K562 (cell line): Measurements from ENCODE around the gene CACNA1C. TPM values are rescaled to one million over a fixed set of nuclear protein-coding genes. Genes with fewer than 3 reads are reported as not detected.

ENCODE experiments used
- ATAC-seq: fragments of 200-7000 bp; cut with Tn5 transposase; 3 replicates; pipeline ENCODE4 v1.9.1; 2020; ENCODE audit warnings: moderate library complexity
- BruUV-seq: library from RNA; stranded (reverse); fragments of 400-500 nt; replicated peaks from 2 replicates; lab custom pipeline; 2021; lab: Mats Ljungman, UMichigan
- CTCF ChIA-PET: fragments of 300-600 bp; formaldehyde crosslinking; extraction: SDS; loops from one replicate; lab custom pipeline; 2021; ENCODE audit warnings: low intra/inter-chr PET ratio; lab: Yijun Ruan, JAX
- POLR2A ChIA-PET: fragments of 300-600, 350-650 bp; sonication (Branson Sonifier 250); formaldehyde crosslinking; extraction: SDS; loops from one replicate; lab custom pipeline; 2021; ENCODE audit warnings: antibody characterized with exemption, inconsistent platforms; lab: Yijun Ruan, JAX
- DNase-seq, 4 experiments: peaks; one replicate each; pipeline versions ENCODE4 v3.0.0 to v3.0.0-alpha.2; 2011 to 2018; ENCODE audit warnings: low spot score in 3 of 4, mixed read lengths in 3 of 4; ENCODE audit errors: extremely low read depth in 1 of 4
- FAIRE-seq: peaks from 2 replicates; lab custom pipeline; 2011; peaks lifted over from hg19 to GRCh38; lab: Jason Lieb, UNC
- H2AFZ ChIP-seq: 2 replicates; pipeline ENCODE4 v1.6.0; 2011; ENCODE audit warnings: low read depth, low read length, control low read depth, inconsistent platforms
- H3K27ac ChIP-seq: fragments of 200-600 bp; 3 replicates; pipeline ENCODE4 v1.8.0; 2011; ENCODE audit warnings: low read depth, mild to moderate bottlenecking, control low read depth, inconsistent platforms, low read length, moderate library complexity, mixed read lengths; ENCODE audit errors: extremely low read depth
- H3K27me3 ChIP-seq, 2 experiments: fragments of 300-600 bp in 1 of 2; 2 replicates in 1 of 2; 3 replicates in 1 of 2; pipeline versions ENCODE4 v1.6.0 to v1.8.0; 2011; ENCODE audit warnings: inconsistent platforms in 2 of 2, low read length in 2 of 2, mild to moderate bottlenecking in 1 of 2, mixed read lengths in 1 of 2, moderate library complexity in 1 of 2; ENCODE audit not compliant: control insufficient read depth in 2 of 2, insufficient read depth in 2 of 2
- H3K36me3 ChIP-seq: fragments of 300-600 bp; 3 replicates; pipeline ENCODE4 v1.8.0; 2011; ENCODE audit warnings: mild to moderate bottlenecking, low read length, inconsistent platforms; ENCODE audit not compliant: control insufficient read depth, insufficient read depth
- H3K4me1 ChIP-seq, 2 experiments: fragments of 200-600 bp in 1 of 2; replicated peaks in 1 of 2; 2 replicates in 1 of 2; 3 replicates in 1 of 2; pipeline versions ENCODE4 v1.5.1 to v1.8.0; 2011; ENCODE audit warnings: inconsistent platforms in 2 of 2, low read length in 2 of 2, mild to moderate bottlenecking in 1 of 2, mixed read lengths in 1 of 2, moderate library complexity in 1 of 2; ENCODE audit not compliant: control insufficient read depth in 2 of 2, insufficient read depth in 2 of 2
- H3K4me2 ChIP-seq: 2 replicates; pipeline ENCODE4 v1.6.1; 2011; ENCODE audit warnings: low read length, control low read depth, inconsistent platforms, mixed read lengths; ENCODE audit not compliant: insufficient read depth
- H3K4me3 ChIP-seq: fragments of 200-600 bp; sonication (generic), shearing (Covaris generic); 2 replicates; pipeline ENCODE4 v1.5.1; 2016; ENCODE audit warnings: control low read depth, inconsistent platforms
- H3K79me2 ChIP-seq: fragments of 200-600 bp; 3 replicates; pipeline ENCODE4 v1.8.0; 2011; ENCODE audit warnings: low read length, inconsistent platforms; ENCODE audit not compliant: control insufficient read depth, insufficient read depth
- H3K9ac ChIP-seq, 2 experiments: 2 replicates each; pipeline versions ENCODE4 v1.6.0 to v1.6.1; 2011; ENCODE audit warnings: low read depth in 2 of 2, low read length in 2 of 2, control low read depth in 1 of 2, inconsistent platforms in 1 of 2, mild to moderate bottlenecking in 1 of 2, mixed read lengths in 1 of 2; ENCODE audit not compliant: insufficient read depth in 1 of 2
- H3K9me1 ChIP-seq: one replicate; pipeline ENCODE4 v1.6.0; 2011; ENCODE audit warnings: inconsistent platforms, mild to moderate bottlenecking, low read length, moderate library complexity; ENCODE audit not compliant: control insufficient read depth, insufficient read depth
- H3K9me3 ChIP-seq: replicated peaks from 2 replicates; pipeline ENCODE4 v1.5.1; 2011; ENCODE audit warnings: low read depth, low read length, inconsistent platforms; ENCODE audit not compliant: control insufficient read depth, insufficient read depth
- H4K20me1 ChIP-seq: replicated peaks from 2 replicates; pipeline ENCODE4 v1.6.1; 2011; ENCODE audit warnings: low read length, inconsistent platforms, mixed read lengths; ENCODE audit not compliant: control insufficient read depth, insufficient read depth
- DMBX1 ChIP-seq: fragments of 250-450 bp; sonication (Bioruptor Pico); IDR thresholded peaks from 2 replicates; pipeline ENCODE4 v1.8.0; 2022; ENCODE audit warnings: inconsistent platforms, mild to moderate bottlenecking, moderate library complexity, borderline replicate concordance
- FOS ChIP-seq: IDR thresholded peaks from 3 replicates; pipeline ENCODE4 v1.6.1; 2011; ENCODE audit not compliant: insufficient read length; ENCODE audit errors: extremely low read depth
- HLTF ChIP-seq: fragments of 450-650 bp; IDR thresholded peaks from 2 replicates; pipeline ENCODE4 v1.6.1; 2016
- RUNX1 ChIP-seq: sonication (generic); IDR thresholded peaks from 2 replicates; pipeline ENCODE4 v1.6.1; 2016; ENCODE audit warnings: antibody characterized with exemption, low read depth
- SMARCE1 ChIP-seq: fragments of 450-650 bp; IDR thresholded peaks from 2 replicates; pipeline ENCODE4 v1.7.1; 2016; ENCODE audit warnings: mild to moderate bottlenecking
- SNRNP70 ChIP-seq: fragments of 200-400 bp; formaldehyde crosslinking; optimal IDR thresholded peaks from 2 replicates; pipeline ENCODE3; 2017; ENCODE audit warnings: low read depth, low read length
- TCF3 ChIP-seq: sonication (generic); formaldehyde crosslinking; IDR thresholded peaks from 2 replicates; pipeline ENCODE4 v1.4.0; 2020; ENCODE audit warnings: mild to moderate bottlenecking, missing genetic modification reagents
- ZNF282 ChIP-seq: sonication (generic); formaldehyde crosslinking; IDR thresholded peaks from 2 replicates; pipeline ENCODE4 v1.8.1; 2023; ENCODE audit warnings: missing genetic modification reagents
- ZNF324 ChIP-seq: fragments of 250-450 bp; sonication (Bioruptor Pico); IDR thresholded peaks from 2 replicates; pipeline ENCODE4 v1.4.0; 2020; ENCODE audit warnings: mild to moderate bottlenecking
- ZNF695 ChIP-seq: fragments of 450-650 bp; formaldehyde crosslinking; IDR thresholded peaks from 2 replicates; pipeline ENCODE4 v1.4.0; 2020; ENCODE audit warnings: mild to moderate bottlenecking, moderate library complexity
- ZNF75A ChIP-seq: fragments of 450-650 bp; formaldehyde crosslinking; IDR thresholded peaks from 2 replicates; pipeline ENCODE4 v1.4.0; 2020; ENCODE audit warnings: mild to moderate bottlenecking
- WGBS: fragments of 100-300 bp; shearing (Covaris generic); methylation state at CpG from one replicate; pipeline ENCODE4 v1.1.6; 2016; ENCODE audit warnings: low coverage, mixed read lengths; ENCODE audit not compliant: insufficient coverage; ENCODE audit errors: missing lambda C conversion rate; 5-methylcytosine and 5-hydroxymethylcytosine counted together
- in situ Hi-C: fragments of 300-500 bp; cut with MboI; formaldehyde crosslinking; loops from 4 replicates; pipeline ENCODE4 v1.15.0; 2018; ENCODE audit warnings: inconsistent platforms, mixed read lengths
- intact Hi-C: fragments of 100-400 bp; cut with micrococcal nuclease; formaldehyde crosslinking; loops from 2 replicates; pipeline ENCODE4 v1.14.2; 2022
- polyA plus RNA-seq, 8 experiments: library from polyadenylated mRNA; depleted of rRNA in 4 of 8; stranded (reverse) in 5 of 8; unstranded in 3 of 8; fragments of >200 nt; fragmentation: Nextera tagmentation in 2 of 8; fragmentation: Illumina TruSeq in 1 of 8; extraction: Ambion mirVana in 2 of 8; extraction: Trizol in 1 of 8; gene quantifications; 2 replicates each; pipeline versions ENCODE4 v1.2.1 to v1.2.3, GENCODE V29; 2011 to 2014; ENCODE audit warnings: inconsistent platforms in 1 of 8, missing spikeins in 1 of 8
- total RNA-seq, 7 experiments: library from RNA; depleted of rRNA in 6 of 7; stranded (reverse); fragments of >200 nt in 6 of 7; fragmentation: Illumina TruSeq in 2 of 7; extraction: Trizol in 2 of 7; gene quantifications; 2 replicates each; pipeline versions ENCODE4 v1.2.1 to v1.2.3, GENCODE V29; 2011 to 2021; ENCODE audit warnings: low replicate concordance in 1 of 7
- TF ChIP-seq, protein P1 (sequence below): fragments of 450-650 bp; formaldehyde crosslinking; IDR thresholded peaks from 2 replicates; pipeline ENCODE4 v1.4.0; 2020; ENCODE audit warnings: mild to moderate bottlenecking
- TF ChIP-seq, protein P2 (sequence below): fragments of 250-450 bp; sonication (Bioruptor Pico); IDR thresholded peaks from 2 replicates; pipeline ENCODE4 v1.4.0; 2020; ENCODE audit warnings: mild to moderate bottlenecking, moderate library complexity, borderline replicate concordance

Gene CACNA1C
- total and polyA plus RNA-seq, 9 of the 15 experiments (the other 6 are each of a cell fraction or from before 2014, with no cell fraction given) = not detected

DNA sequence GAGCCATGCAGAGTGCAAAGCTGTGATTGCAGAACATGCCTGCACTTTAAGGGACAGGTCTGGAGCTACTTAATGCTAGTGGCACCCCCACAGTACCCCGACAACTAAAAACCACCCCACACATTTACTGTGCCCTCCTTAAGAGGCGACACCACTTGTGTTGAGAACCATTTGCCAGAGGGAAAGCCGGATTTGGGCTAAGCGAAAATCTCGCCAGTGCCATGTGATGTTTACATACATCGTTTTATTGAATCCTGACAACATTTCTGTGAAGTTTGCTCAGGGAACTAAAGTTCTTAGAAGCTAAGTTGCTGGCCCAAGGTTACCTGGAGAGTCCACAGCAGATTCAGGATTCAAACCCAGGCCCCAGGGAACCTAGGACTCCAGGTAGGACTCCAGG, 623.0 kb downstream of the CACNA1C start:
- FAIRE-seq (no peak), DNase-seq (no peak), ATAC-seq (no peak)
- Histone ChIP-seq H3K27me3 (peaks cover 2 to 44% of the 10 kb centered on the region in 2 experiments; a peak in 4 of 5 replicates), H3K9me3 (no peaks in the 10 kb centered on the region), H3K79me2 (no peaks in the 10 kb centered on the region), H3K4me2 (no peak overlapping the region), H3K27ac (no peak overlapping the region), H3K4me1 (peaks cover 0 to 8% of the 10 kb centered on the region in 2 experiments; a peak in 1 of 5 replicates), H3K4me3 (no peak overlapping the region), H2AFZ (no peak overlapping the region), H4K20me1 (no peaks in the 10 kb centered on the region), H3K36me3 (no peaks in the 10 kb centered on the region), H3K9ac (no peak overlapping the region), H3K9me1 (no peaks in the 10 kb centered on the region)
- WGBS = 2% methylated on average over 6 of the region's 6 CpGs
- TF ChIP-seq SNRNP70 = no peak
- no peak for TF ChIP-seq RUNX1
- TF ChIP-seq ZNF695 = no peak
- TF ChIP-seq ZNF282 = no peak
- intact Hi-C loops (no loop called here), in situ Hi-C loops (no loop called here)
- ChIA-PET POLR2A (no interaction called here), CTCF (no interaction called here)
- no TSS peak for BruUV-seq

DNA sequence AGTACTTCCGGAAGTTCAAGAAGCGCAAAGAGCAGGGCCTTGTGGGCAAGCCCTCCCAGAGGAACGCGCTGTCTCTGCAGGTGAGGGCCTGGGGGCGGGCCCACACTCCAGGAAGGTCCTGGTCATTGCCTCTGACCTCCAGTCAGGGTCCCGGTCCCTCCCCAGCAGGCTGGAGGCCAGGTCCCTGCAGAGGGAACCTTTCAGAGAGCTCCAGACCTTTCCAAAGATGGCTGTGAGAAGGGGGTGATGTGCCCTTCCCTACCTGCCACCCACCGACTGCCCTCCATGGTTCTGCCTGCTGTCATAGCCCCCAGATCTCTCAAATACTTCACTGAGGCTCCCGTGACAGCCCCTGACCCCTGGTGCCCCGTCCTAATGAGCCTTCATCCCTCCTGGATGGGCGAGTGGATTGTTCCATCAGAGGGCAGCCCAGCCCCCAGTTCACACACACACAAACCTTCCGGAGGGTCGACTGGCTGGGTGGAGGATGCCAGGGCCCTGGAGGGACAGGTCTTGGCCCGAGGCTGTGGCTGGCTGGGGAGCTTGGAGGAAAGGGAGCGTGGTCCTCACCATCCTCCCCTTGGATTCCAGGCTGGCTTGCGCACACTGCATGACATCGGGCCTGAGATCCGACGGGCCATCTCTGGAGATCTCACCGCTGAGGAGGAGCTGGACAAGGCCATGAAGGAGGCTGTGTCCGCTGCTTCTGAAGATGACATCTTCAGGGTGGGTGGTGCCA, 624.5 kb downstream of the CACNA1C start:
- DNase-seq = no peak
- no peak overlapping the region for H3K4me2 ChIP-seq
- H3K79me2 ChIP-seq = no peaks in the 10 kb centered on the region
- H3K9me1 ChIP-seq = no peaks in the 10 kb centered on the region
- 3% methylated on average over 19 of the region's 20 CpGs for WGBS
- in situ Hi-C loops (no loop called here), intact Hi-C loops (no loop called here)
- CTCF ChIA-PET = no interaction called here
- H3K36me3 ChIP-seq = no peaks in the 10 kb centered on the region
- peaks cover 0 to 43% of the 10 kb centered on the region in 2 experiments; a peak in 4 of 5 replicates for H3K27me3 ChIP-seq
- no peak overlapping the region for H2AFZ ChIP-seq
- no peaks in the 10 kb centered on the region for H3K9me3 ChIP-seq
- H3K4me3 ChIP-seq = no peak overlapping the region
- no peak overlapping the region for H3K9ac ChIP-seq
- FAIRE-seq = no peak
- H3K4me1 ChIP-seq = peaks cover 0 to 8% of the 10 kb centered on the region in 2 experiments; a peak in 1 of 5 replicates
- no peak overlapping the region for H3K27ac ChIP-seq
- no TSS peak for BruUV-seq
- no peaks in the 10 kb centered on the region for H4K20me1 ChIP-seq
- no peak for ATAC-seq
- POLR2A ChIA-PET = no interaction called here
- TF ChIP-seq ZNF324 (CRISPR knock-in tag) (no peak), SMARCE1 (no peak), ZNF75A (CRISPR knock-in tag) (no peak), HLTF (no peak), FOS (no peak), TCF3 (CRISPR knock-in tag) (no peak), DMBX1 (CRISPR knock-in tag) (no peak)
- TF ChIP-seq, protein P1, sequence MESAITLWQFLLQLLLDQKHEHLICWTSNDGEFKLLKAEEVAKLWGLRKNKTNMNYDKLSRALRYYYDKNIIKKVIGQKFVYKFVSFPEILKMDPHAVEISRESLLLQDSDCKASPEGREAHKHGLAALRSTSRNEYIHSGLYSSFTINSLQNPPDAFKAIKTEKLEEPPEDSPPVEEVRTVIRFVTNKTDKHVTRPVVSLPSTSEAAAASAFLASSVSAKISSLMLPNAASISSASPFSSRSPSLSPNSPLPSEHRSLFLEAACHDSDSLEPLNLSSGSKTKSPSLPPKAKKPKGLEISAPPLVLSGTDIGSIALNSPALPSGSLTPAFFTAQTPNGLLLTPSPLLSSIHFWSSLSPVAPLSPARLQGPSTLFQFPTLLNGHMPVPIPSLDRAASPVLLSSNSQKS (CRISPR knock-in tag) = no peak
- TF ChIP-seq, protein P2, sequence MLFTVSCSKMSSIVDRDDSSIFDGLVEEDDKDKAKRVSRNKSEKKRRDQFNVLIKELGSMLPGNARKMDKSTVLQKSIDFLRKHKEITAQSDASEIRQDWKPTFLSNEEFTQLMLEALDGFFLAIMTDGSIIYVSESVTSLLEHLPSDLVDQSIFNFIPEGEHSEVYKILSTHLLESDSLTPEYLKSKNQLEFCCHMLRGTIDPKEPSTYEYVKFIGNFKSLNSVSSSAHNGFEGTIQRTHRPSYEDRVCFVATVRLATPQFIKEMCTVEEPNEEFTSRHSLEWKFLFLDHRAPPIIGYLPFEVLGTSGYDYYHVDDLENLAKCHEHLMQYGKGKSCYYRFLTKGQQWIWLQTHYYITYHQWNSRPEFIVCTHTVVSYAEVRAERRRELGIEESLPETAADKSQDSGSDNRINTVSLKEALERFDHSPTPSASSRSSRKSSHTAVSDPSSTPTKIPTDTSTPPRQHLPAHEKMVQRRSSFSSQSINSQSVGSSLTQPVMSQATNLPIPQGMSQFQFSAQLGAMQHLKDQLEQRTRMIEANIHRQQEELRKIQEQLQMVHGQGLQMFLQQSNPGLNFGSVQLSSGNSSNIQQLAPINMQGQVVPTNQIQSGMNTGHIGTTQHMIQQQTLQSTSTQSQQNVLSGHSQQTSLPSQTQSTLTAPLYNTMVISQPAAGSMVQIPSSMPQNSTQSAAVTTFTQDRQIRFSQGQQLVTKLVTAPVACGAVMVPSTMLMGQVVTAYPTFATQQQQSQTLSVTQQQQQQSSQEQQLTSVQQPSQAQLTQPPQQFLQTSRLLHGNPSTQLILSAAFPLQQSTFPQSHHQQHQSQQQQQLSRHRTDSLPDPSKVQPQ (CRISPR knock-in tag) = no peak
